K562 (cell line): ENCODE data around the gene ZNF319. TPM values are rescaled to one million over a fixed set of nuclear protein-coding genes. Genes with fewer than 3 reads are reported as not detected.

Experiments used
- BRD4 ChIP-seq: fragments of 200-600 bp; sonication (generic); IDR thresholded peaks from 2 replicates; pipeline ENCODE4 v1.6.1; 2017; ENCODE audit warnings: inconsistent platforms
- CBX5 ChIP-seq: IDR thresholded peaks from 2 replicates; pipeline ENCODE4 v1.6.1; 2014; ENCODE audit warnings: low read depth, borderline replicate concordance
- CREM ChIP-seq: IDR thresholded peaks from 2 replicates; pipeline ENCODE4 v1.6.1; 2014; ENCODE audit warnings: antibody characterized with exemption, low read depth
- EWSR1 ChIP-seq: fragments of 450-650 bp; IDR thresholded peaks from 2 replicates; pipeline ENCODE4 v1.6.1; 2018; ENCODE audit warnings: borderline replicate concordance, mild to moderate bottlenecking, low read depth, moderate library complexity; ENCODE audit not compliant: partially characterized antibody
- FOXJ3 ChIP-seq: sonication (generic); formaldehyde crosslinking; IDR thresholded peaks from 2 replicates; pipeline ENCODE4 v1.4.0; 2020; ENCODE audit warnings: mild to moderate bottlenecking, missing genetic modification reagents
- HDAC3 ChIP-seq: fragments of 450-650 bp; IDR thresholded peaks from 2 replicates; pipeline ENCODE4 v1.6.1; 2018; ENCODE audit warnings: borderline replicate concordance, mild to moderate bottlenecking, moderate library complexity; ENCODE audit not compliant: partially characterized antibody
- HNRNPL ChIP-seq: fragments of 200-400 bp; formaldehyde crosslinking; IDR thresholded peaks from 2 replicates; pipeline ENCODE4 v1.6.1; 2017; ENCODE audit warnings: low read depth, mild to moderate bottlenecking, low read length
- KLF16 ChIP-seq: IDR thresholded peaks from 2 replicates; pipeline ENCODE4 v1.6.1; 2016; ENCODE audit warnings: antibody characterized with exemption
- MAX ChIP-seq: sonication (generic); formaldehyde crosslinking; IDR thresholded peaks from 2 replicates; pipeline ENCODE4 v1.9.0; 2022; ENCODE audit warnings: mild to moderate bottlenecking, missing genetic modification reagents
- NCOA6 ChIP-seq: fragments of 450-650 bp; IDR thresholded peaks from 2 replicates; pipeline ENCODE4 v1.6.1; 2017; ENCODE audit warnings: mild to moderate bottlenecking
- NR0B1 ChIP-seq: fragments of 450-650 bp; IDR thresholded peaks from one replicate; pipeline ENCODE4 v1.6.1; 2018; ENCODE audit warnings: mild to moderate bottlenecking, moderate library complexity; ENCODE audit not compliant: partially characterized antibody
- PCBP1 ChIP-seq: fragments of 200-400 bp; formaldehyde crosslinking; IDR thresholded peaks from 2 replicates; pipeline ENCODE4 v1.6.1; 2018; ENCODE audit warnings: mild to moderate bottlenecking, low read depth, low read length; ENCODE audit not compliant: poor library complexity, severe bottlenecking
- POU5F1 ChIP-seq: fragments of 150-350 bp; IDR thresholded peaks from 2 replicates; pipeline ENCODE4 v1.6.1; 2014; ENCODE audit warnings: borderline replicate concordance, low read length, low read depth, mild to moderate bottlenecking; ENCODE audit not compliant: partially characterized antibody
- PRPF4 ChIP-seq: fragments of 200-400 bp; formaldehyde crosslinking; IDR thresholded peaks from one replicate; pipeline ENCODE4 v1.6.1; 2017; ENCODE audit warnings: low read length, low read depth, mild to moderate bottlenecking; ENCODE audit not compliant: insufficient read depth, poor library complexity, severe bottlenecking
- RCOR1 ChIP-seq, 2 experiments: IDR thresholded peaks; 2 replicates each; pipeline ENCODE4 v1.6.1; 2012; ENCODE audit warnings: low read depth in 2 of 2, low read length in 2 of 2, borderline replicate concordance in 1 of 2, improper control_type of control experiment in 1 of 2
- SMARCE1 ChIP-seq: fragments of 450-650 bp; IDR thresholded peaks from 2 replicates; pipeline ENCODE4 v1.7.1; 2016; ENCODE audit warnings: mild to moderate bottlenecking
- SMC3 ChIP-seq: conservative IDR thresholded peaks from 2 replicates; pipeline ENCODE4 v1.6.1; 2011; ENCODE audit warnings: low read depth, low read length, improper control_type of control experiment; ENCODE audit not compliant: insufficient read depth
- SREBF2 ChIP-seq: sonication (generic); formaldehyde crosslinking; IDR thresholded peaks from 2 replicates; pipeline ENCODE4 v1.4.0; 2020; ENCODE audit warnings: mild to moderate bottlenecking, missing genetic modification reagents
- SUPT5H ChIP-seq: fragments of 450-650 bp; IDR thresholded peaks from 2 replicates; pipeline ENCODE4 v1.6.1; 2016
- TARDBP ChIP-seq: fragments of 450-650 bp; IDR thresholded peaks from 2 replicates; pipeline ENCODE4 v1.6.1; 2016
- ZNF431 ChIP-seq: sonication (generic); formaldehyde crosslinking; IDR thresholded peaks from 2 replicates; pipeline ENCODE4 v1.8.0; 2022; ENCODE audit warnings: mild to moderate bottlenecking, missing genetic modification reagents
- ZNF57 ChIP-seq: fragments of 450-650 bp; formaldehyde crosslinking; IDR thresholded peaks from 2 replicates; pipeline ENCODE4 v1.4.0; 2020; ENCODE audit warnings: mild to moderate bottlenecking, moderate library complexity
- ZNF717 ChIP-seq: fragments of 250-450 bp; sonication (Bioruptor Pico); IDR thresholded peaks from 2 replicates; pipeline ENCODE4 v1.5.0; 2021
- ZNF740 ChIP-seq, 3 experiments: fragments of 200-800 bp in 1 of 3; sonication (Bioruptor generic) in 1 of 3; sonication (generic) in 1 of 3; formaldehyde crosslinking in 1 of 3; IDR thresholded peaks; 2 replicates each; pipeline versions ENCODE4 v1.6.1 to v1.8.0; 2016 to 2022; ENCODE audit warnings: mild to moderate bottlenecking in 2 of 3, missing compliant biosample characterization in 2 of 3, missing genetic modification characterization in 2 of 3, missing genetic modification reagents in 1 of 3
- polyA plus RNA-seq, 8 experiments: library from polyadenylated mRNA; depleted of rRNA in 4 of 8; stranded (reverse) in 5 of 8; unstranded in 3 of 8; fragments of >200 nt; fragmentation: Nextera tagmentation in 2 of 8; fragmentation: Illumina TruSeq in 1 of 8; extraction: Ambion mirVana in 2 of 8; extraction: Trizol in 1 of 8; gene quantifications; 2 replicates each; pipeline versions ENCODE4 v1.2.1 to v1.2.3, GENCODE V29; 2011 to 2014; ENCODE audit warnings: inconsistent platforms in 1 of 8, missing spikeins in 1 of 8
- total RNA-seq, 7 experiments: library from RNA; depleted of rRNA in 6 of 7; stranded (reverse); fragments of >200 nt in 6 of 7; fragmentation: Illumina TruSeq in 2 of 7; extraction: Trizol in 2 of 7; gene quantifications; 2 replicates each; pipeline versions ENCODE4 v1.2.1 to v1.2.3, GENCODE V29; 2011 to 2021; ENCODE audit warnings: low replicate concordance in 1 of 7
- TF ChIP-seq, protein P1 (sequence below): sonication (generic); formaldehyde crosslinking; IDR thresholded peaks from 2 replicates; pipeline ENCODE4 v1.8.0; 2022; ENCODE audit warnings: mild to moderate bottlenecking, low read depth, missing genetic modification reagents

ZNF319 gene
- total and polyA plus RNA-seq, 9 of the 15 experiments (the other 6 are each of a cell fraction or from before 2014, with no cell fraction given), result 0.20 to 5.7 (median 1.4) TPM

DNA sequence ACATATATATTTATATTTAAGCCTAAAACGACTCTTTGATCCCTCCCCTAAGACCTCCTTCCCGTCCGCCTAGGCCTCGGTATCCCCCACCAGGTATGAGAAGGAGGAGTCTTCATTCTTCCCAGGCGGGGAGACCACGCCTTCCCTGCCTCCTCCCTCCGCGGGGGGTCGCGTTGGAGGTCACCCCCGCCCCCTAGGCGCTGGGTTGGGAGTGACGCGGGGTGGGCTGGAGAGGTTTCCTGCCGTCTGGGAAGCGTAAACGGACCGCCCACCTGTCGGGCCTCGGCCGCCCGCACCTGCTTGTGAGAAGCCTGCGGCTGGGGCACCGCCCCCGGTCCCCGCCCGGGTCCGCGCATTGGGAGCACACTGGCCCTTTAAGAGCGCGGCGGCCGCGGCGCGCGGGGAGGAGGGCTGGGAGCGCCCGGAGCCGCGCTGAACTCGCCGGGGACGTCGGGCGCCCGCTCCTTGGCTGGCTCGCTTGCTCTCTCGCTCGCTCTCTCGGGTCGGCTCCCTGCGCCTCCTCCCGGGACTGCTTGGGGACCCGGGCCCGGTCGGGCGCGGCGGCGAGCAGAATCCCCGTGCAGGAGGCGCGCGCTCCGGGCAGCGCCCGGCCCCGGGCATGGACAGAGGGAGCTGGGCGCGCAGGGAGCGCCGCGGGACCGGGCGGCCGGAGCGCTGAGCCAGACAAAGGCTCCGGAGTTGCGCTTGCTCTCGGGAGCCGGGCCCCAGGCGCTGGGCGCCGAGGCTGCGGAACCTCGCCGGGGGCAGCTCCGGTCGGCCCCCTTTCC is 25.1 kb upstream of the ZNF319 start, which contains the start of gene MMP15 (continued):
- TF ChIP-seq FOXJ3 (CRISPR knock-in tag), result no peak
- TF ChIP-seq HDAC3, result no peak
- no peak for TF ChIP-seq BRD4
- no peak for TF ChIP-seq NR0B1
- TF ChIP-seq SREBF2 (CRISPR knock-in tag), result no peak
- TF ChIP-seq EWSR1, result no peak
- 0 out of 2 replicates have a peak, but pooled peaks have one; percentile 2 for TF ChIP-seq MAX (CRISPR knock-in tag)
- TF ChIP-seq CBX5, result no peak
- no peak for TF ChIP-seq SUPT5H
- no peak for TF ChIP-seq POU5F1
- no peak for TF ChIP-seq ZNF57 (CRISPR knock-in tag)
- TF ChIP-seq PRPF4, result no peak
- 0 out of 4 replicates have a peak, but pooled peaks of 1 of the 2 experiments have one; percentile 6 for TF ChIP-seq RCOR1 (IDR thresholded peaks at IDR 0.05; ENCODE audit: borderline replicate concordance in 1 of 2, low read depth in 2 of 2, low read length in 2 of 2)
- peak; percentile 41 for TF ChIP-seq HNRNPL
- TF ChIP-seq CREM, result no peak; the same call in 1 of the 2 replicates
- TF ChIP-seq SMARCE1, result no peak
- TF ChIP-seq ZNF431, result no peak
- TF ChIP-seq PCBP1, result peak; percentile 36
- TF ChIP-seq SMC3, result 0 out of 2 replicates have a peak, but pooled peaks have one; percentile 8
- no peak for TF ChIP-seq ZNF740 (CRISPR knock-in tag; IDR thresholded peaks at IDR 0.05)
- TF ChIP-seq ZNF740 (tag; IDR thresholded peaks at IDR 0.05), result no peak
- TF ChIP-seq, protein P1, sequence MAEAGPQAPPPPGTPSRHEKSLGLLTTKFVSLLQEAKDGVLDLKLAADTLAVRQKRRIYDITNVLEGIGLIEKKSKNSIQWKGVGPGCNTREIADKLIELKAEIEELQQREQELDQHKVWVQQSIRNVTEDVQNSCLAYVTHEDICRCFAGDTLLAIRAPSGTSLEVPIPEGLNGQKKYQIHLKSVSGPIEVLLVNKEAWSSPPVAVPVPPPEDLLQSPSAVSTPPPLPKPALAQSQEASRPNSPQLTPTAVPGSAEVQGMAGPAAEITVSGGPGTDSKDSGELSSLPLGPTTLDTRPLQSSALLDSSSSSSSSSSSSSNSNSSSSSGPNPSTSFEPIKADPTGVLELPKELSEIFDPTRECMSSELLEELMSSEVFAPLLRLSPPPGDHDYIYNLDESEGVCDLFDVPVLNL, result no peak
- no peak for TF ChIP-seq ZNF717 (CRISPR knock-in tag)
- peak; percentile 50; the same call in 1 of the 2 replicates for TF ChIP-seq TARDBP
- TF ChIP-seq KLF16, result no peak
- peak; percentile 59; the same call in 1 of the 2 replicates for TF ChIP-seq NCOA6
